ENCODE measurements around the gene TSHZ2. TPM values are rescaled to one million over a fixed set of nuclear protein-coding genes. Genes with fewer than 3 reads are reported as not detected.
"Not testable (repeated sequence)": the region's sequence is repeated elsewhere in the genome, so short reads cannot be mapped to it uniquely, and the experiment has no call there.

Gene TSHZ2
- total RNA-seq, 2 donors from 2014 or later: 34.6 to 50.0 TPM

GRCh38 chr20:53076668-53077067, 104.5 kb downstream of the TSHZ2 start:
- intact Hi-C loops (cut with DNase I): no loop called here
- no peak for DNase-seq (ENCODE audit: low spot score)

DNA sequence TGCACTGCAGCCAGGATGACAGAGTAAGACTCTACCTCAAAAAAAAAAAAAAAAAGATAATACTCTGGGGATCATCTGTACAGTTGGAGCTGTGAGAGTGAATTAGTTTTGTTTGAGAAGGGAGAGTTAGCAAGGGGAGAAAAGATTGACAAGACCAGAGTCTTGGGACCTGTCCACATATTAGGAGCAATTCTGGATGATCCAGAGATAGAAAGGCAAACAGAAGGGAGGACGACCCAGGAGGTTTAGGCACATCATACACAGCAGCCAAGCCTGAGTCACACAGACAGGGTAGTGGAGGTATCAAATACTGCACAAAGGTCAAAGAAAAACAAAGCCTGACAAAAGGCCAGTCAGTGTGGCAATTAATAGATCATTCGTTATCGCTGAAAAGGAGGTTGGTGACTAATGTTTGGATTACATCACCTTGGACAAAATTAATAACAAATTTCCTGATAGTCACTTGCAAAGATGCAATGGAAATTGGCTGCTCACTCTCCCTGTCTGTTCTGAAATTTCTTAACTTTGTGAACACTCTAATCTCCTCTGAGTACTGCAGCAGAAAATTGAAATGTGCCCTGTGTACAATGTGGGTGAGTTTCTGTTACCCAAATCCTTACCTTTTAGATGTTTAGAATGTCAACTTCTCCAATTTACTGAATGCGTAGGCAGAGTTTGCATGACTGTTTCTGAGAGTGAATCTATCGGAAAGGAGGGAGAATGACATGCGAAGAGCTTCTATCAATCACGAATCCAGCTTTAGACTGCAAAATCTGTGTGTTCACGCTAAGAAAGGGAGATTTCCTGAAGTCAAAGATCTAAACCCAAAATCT, 105.4 kb downstream of the TSHZ2 start:
- no peak for DNase-seq (ENCODE audit: low spot score)
- intact Hi-C loops (cut with DNase I): no loop called here

- intact Hi-C loops (cut with DNase I): no loop called here
- no peak for DNase-seq (ENCODE audit: low spot score)
Observed at GRCh38 chr20:53078761-53079160, 106.6 kb downstream of the TSHZ2 start.

GRCh38 chr20:53079261-53079691, 107.1 kb downstream of the TSHZ2 start:
- DNase-seq (ENCODE audit: low spot score): no peak
- intact Hi-C loops (cut with DNase I): no loop called here

- DNase-seq (ENCODE audit: low spot score): no peak
- intact Hi-C loops (cut with DNase I): no loop called here
Observed at GRCh38 chr20:53079828-53080686, 107.9 kb downstream of the TSHZ2 start.

DNA sequence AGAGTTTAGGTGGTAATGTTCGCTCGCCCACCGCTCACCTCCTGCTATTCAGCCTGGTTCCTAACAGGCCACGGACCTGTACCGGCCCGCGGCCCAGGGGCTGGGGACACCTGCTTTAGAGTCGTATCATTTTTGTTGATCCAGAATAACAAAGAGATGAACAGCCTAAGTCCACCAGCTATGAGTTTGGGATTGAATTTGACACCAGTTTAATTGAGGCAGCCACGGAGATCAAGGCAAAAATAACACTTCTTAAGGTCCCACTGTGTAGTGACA, 108.5 kb downstream of the TSHZ2 start:
- no peak for DNase-seq (ENCODE audit: low spot score)
- intact Hi-C loops (cut with DNase I): no loop called here

DNA sequence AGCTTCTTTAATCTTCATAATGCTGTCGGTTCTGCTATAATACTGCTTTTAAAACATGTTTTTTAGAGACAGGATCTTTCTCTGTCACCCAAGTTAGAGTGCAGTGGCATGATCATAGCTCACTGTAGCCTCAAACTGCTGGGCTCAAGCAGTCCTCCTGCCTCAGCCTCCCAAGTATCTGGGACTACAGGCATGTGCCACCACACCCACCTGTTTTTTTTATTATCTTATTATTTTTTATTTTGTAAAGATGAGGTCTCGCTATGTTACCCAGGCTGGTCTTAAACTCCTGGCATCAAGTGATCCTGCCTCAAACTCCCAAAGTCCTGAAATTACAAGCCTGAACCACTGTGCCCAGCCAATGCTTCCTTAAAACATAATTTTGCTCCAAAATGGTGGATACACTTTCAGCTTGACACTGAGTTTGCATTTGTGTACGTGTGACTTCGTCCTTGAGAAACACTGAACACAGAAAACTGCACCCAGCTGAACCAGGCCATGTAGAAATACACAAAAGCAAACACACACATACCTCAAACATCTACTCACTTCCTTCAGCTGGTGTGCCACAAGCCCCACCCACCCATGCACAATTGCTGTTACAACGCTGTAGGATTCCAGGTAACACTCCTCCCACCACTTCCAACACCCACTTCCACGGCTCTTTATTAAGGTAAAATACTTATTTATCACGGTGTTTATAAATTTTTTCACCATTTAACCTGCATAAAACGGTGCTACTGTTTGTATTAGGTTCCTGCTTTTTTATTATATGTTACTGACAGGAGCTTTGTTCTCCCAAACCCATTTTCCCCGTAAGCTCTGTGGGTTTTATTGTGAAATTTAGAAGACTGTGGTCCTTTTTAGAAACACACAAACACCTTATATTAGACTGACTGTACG, 109.1 kb downstream of the TSHZ2 start:
- DNase-seq (ENCODE audit: low spot score): no peak
- intact Hi-C loops (cut with DNase I): no loop called here

GRCh38 chr20:53081916-53082863, 110.0 kb downstream of the TSHZ2 start:
- DNase-seq (ENCODE audit: low spot score): no peak
- intact Hi-C loops (cut with DNase I): no loop called here

DNA sequence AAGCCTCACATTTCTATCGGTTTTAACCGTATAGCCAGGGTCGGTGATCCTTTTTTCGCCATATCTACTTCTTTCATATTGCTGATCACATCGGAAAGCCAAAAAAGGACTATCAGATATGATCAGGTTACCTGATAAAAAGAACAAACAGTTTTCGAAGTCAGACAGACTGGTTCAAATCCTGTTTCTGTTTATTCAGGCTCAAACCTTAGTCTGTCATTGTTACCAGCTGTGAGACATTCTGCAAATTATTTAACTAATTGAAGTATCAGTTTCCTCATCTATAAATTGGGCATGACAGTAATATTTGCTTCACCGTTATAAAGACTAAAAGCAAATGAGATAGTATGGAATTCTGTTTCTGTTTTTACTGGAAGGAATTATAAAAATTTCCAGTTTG, 111.3 kb downstream of the TSHZ2 start:
- intact Hi-C loops (cut with DNase I): no loop called here
- DNase-seq (ENCODE audit: low spot score): no peak

GRCh38 chr20:53084408-53084997, 112.3 kb downstream of the TSHZ2 start:
- DNase-seq (ENCODE audit: low spot score): no peak
- intact Hi-C loops (cut with DNase I): no loop called here

GRCh38 chr20:53085720-53086119, 113.6 kb downstream of the TSHZ2 start:
- no peak for DNase-seq (ENCODE audit: low spot score)
- intact Hi-C loops (cut with DNase I): loop anchor here in 1 of 2 donors (5.0 kb wide), 1 partner anchor 1432 kb away; no protein-coding TSS in a partner anchor

- intact Hi-C loops (cut with DNase I): loop anchor here in 1 of 2 donors (5.0 kb wide), 1 partner anchor 1430 kb away; no protein-coding TSS in a partner anchor
- DNase-seq (ENCODE audit: low spot score): no peak
Observed at GRCh38 chr20:53087037-53087777, 115.0 kb downstream of the TSHZ2 start.

DNA sequence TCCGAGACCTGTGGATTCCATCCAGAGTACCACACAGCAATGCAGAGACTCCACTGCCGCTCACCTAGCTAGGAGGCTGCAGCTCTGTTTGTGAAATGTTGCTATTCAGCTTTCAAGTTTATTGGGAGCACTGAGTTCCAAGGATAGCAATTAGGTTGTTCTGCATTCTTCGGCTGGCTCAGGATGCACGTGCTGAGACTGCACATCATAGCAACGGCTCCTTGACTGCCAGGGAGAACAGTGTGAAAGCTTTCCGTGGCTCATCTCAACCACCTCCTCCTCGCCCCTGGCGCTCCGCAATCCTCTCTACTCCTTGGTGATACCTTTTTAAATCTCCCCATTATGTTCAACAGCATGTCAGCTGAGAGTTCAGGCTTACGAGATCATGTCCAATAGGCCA, 116.6 kb downstream of the TSHZ2 start:
- DNase-seq (ENCODE audit: low spot score): no peak
- intact Hi-C loops (cut with DNase I): loop anchor here in 1 of 2 donors (5.0 kb wide), 1 partner anchor 1429 kb away; no protein-coding TSS in a partner anchor

DNA sequence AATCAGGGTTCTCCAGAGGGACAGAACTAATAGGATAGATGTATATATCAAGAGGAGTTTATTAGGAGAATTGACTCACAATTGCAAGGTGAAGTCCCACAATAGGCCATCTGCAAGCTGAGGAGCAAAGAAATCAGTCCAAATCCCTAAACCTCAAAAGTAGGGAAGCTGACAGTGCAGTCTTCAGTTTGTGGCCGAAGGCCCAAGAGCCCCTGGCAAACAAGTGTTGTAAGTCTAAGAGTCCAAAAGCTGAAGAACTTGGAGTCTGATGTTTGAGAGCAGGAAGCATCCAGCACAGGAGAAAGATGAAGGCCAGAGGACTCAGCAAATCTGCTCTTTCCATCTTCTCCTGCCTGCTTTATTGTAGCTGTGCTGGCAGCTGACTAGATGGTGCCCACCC, 117.7 kb downstream of the TSHZ2 start:
- intact Hi-C loops (cut with DNase I): loop anchor here in 1 of 2 donors (5.0 kb wide), 1 partner anchor 1427 kb away; no protein-coding TSS in a partner anchor
- not testable (repeated sequence) for DNase-seq (ENCODE audit: low spot score)

GRCh38 chr20:53091789-53092188, 119.6 kb downstream of the TSHZ2 start:
- intact Hi-C loops (cut with DNase I): no loop called here

GRCh38 chr20:53092772-53093300, 120.7 kb downstream of the TSHZ2 start:
- intact Hi-C loops (cut with DNase I): no loop called here
- DNase-seq (ENCODE audit: low spot score): no peak

More at GRCh38 chr20:53091789-53092188, 119.6 kb downstream of the TSHZ2 start:
- DNase-seq (ENCODE audit: low spot score): no peak

- no peak for DNase-seq (ENCODE audit: low spot score)
- intact Hi-C loops (cut with DNase I): no loop called here
Observed at GRCh38 chr20:53097371-53097770, 125.2 kb downstream of the TSHZ2 start.
